NCI-H1092 treated with DMSO at 0.1 percent for 48 hours (cell line): ENCODE measurements around the gene FOXRED2.

ENCODE experiments used
- DNase-seq: peaks from one replicate; lab custom pipeline; 2025; lab: John Stamatoyannopoulos, UW

The FOXRED2 gene

GRCh38 chr22:36514766-36515165, 7.9 kb upstream of the FOXRED2 start:
- no peak for DNase-seq

DNA sequence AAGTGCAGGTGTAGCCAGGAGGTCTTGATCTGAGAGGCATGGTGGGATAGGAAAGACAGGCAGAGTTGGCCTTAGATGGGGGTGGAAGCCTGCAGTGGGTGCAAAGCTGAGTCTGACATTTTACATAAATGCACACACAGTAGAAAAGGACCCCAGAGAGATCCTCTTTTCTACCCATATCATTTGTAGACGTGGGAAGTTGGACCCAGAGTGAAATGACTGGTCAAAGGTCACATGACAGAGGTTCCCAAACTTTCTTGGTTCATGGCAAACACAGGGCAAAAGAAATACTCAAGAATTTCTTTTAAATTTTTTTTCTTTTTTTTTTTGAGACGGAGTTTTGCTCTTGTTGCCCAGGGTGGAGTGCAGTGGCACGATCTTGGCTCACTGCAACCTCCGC, 6.2 kb upstream of the FOXRED2 start:
- no peak for DNase-seq

GRCh38 chr22:36512333-36512732, 5.5 kb upstream of the FOXRED2 start:
- no peak for DNase-seq

- DNase-seq: peak; percentile 27
These were observed 4.4 kb upstream of the FOXRED2 start for GRCh38 chr22:36510966-36511881.

DNA sequence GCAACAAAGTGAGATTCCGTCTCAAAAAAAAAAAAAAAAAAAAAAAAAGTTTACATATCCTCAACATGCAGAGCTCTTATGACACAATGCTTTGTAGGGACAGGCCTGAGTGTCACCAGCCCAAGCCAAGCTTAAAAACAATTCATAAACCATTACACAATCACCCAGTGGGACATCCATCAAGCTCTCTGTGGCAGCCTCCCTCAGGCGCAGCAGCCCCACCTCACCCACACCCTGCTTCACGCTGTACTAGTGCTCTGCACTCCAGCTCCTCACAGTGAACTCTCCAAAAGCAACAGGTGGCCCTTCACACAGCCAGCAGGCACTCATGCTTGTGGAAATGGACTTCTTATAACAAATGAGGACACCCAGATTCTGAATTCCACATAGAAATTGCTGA, 3.5 kb upstream of the FOXRED2 start:
- DNase-seq: no peak

DNA sequence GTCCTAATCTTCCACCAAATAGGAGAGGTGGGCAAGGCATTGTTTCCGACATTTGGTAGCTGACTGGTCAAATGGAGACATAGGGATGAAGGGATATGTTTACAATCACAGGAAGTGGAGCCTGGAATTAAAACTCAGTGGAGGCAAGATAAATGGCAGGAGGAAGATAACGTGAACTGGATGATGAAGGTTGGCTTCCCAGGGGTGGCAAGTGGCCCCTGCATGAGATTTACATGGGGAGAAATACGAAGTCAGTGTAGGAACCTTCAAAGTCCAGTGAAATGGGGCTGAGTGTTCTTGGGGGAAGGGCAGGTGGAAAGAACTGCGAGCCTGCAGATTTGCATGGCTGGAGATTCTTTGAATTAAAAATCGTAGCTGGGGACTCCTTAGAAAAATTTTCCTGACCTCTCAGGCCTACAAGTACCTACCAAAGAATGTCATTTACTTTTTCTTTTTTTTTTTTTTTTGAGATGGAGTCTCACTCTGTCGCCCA, 724 bp upstream of the FOXRED2 start:
- DNase-seq: no peak

DNA sequence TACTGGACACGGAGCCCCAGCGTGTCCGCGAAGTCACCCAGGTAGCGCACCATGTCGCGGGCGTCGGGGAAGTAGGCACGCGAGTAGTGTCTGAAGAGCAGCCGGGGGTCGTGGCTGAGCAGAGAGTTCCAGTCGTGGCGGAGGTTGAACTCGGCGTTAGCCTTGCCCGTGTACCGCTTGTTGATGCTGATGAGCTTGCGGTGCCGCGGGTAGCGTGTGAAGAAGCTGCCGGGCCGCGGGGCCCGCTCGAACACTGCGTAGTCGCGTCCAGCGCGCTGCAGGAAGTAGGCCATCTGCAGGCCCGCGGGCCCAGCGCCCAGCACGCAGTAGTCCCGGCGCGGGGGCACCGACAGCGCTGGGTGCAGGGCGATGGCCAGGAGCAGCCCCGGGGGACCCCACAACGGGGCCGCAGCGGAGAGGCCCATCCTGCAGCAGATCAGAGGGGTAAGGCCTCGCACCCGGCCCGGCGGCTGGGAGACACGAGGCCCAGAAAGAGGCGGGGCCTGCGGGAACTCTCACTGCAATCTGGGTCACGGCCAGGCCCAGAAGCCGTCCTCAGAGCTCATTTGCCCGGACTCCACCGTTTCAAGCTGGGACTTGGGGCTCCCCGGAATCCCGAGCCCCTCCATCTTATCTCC, 723 bp downstream of the FOXRED2 start:
- no peak for DNase-seq

DNA sequence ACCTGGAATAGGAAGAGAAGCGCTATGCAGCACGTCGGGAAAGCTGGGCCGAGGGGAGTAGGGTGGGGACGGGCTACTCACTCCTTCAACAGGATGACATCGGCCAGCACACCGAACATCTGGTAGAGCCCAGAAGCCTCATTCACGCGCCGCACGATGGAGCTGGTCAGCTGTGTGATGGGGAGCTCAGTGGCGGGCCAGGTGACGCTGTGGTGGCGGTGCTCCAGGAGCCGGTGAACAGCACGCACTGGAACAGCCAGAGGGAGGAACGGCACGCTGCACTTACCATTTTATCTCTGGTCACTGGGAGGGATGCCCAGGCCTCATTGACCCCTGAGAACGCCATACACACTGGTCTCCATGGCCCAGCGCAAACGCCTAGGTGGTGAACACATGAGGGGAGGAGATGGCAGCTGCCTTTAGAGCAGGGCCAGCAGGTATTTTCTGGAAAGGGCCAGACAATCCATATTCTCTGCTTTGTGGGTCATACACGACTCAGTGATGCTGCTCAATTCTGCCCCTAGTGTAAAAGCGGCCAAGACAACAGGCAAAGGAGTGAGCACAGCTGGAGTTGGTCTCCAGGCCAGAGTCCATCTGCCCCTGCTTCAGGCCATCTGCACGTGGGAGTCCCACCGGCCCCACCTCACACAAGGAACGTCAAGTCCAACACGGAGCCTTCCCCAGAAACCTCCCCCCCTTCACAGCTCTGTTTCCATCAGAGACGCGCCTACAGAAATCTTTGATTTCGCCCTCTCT, 8.8 kb downstream of the FOXRED2 start:
- no peak for DNase-seq

- DNase-seq: no peak
These were observed 13.1 kb downstream of the FOXRED2 start for GRCh38 chr22:36493690-36494110.

GRCh38 chr22:36492109-36492508, 14.7 kb downstream of the FOXRED2 start:
- no peak for DNase-seq

DNA sequence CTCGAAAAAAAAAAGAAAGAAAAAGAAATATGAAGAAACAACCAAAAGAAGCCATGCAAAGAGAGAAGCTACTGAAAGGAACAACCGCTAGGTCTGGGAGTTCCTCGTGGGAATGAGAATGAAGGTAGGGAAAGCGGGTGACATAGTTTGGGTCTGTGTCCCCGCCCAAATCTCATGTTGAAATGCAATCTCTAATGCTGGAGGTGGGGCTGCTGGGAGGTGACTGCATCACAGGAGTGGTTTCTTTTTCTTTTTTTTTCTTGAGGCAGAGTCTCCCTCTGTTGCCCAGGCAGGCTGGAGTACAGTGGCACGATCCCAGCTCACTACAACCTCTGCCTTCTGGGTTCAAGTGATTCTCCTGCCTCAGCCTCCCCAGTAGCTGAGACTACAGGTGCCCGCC, 15.7 kb downstream of the FOXRED2 start:
- DNase-seq: no peak

GRCh38 chr22:36486619-36487384, 20.0 kb downstream of the FOXRED2 start:
- no peak for DNase-seq

- peak; percentile 96 for DNase-seq
These were observed 25.3 kb downstream of the FOXRED2 start, which contains the start of gene TXN2 for GRCh38 chr22:36481393-36482168. Gene TXN2, minus strand, starts transcription at chr22:36481640. Its CDS starts 803 bp downstream, at chr22:36480837.

DNA sequence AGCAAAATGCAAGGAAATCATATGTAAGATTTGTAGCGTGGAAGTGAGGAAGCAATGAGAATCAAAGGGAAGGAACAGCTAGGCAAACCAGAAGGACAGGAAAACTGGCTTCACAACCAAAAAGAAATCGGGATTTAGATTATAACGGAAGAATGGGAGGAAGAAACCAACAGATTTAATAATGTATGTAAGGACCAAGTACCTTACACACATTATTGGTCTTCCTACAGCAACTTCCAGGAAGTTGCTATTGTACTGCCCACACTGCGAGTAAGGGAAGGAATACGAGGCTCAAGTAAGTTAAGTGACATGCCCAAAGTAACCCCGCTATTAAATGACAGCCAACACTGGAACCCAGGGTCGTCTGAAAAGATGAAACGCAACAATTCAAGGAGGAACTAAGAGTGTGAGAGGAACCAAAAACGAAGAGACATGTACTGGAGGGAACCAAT, 25.9 kb downstream of the FOXRED2 start:
- DNase-seq: no peak

GRCh38 chr22:36478966-36479365, 27.9 kb downstream of the FOXRED2 start:
- no peak for DNase-seq

GRCh38 chr22:36475341-36475740, 31.5 kb downstream of the FOXRED2 start:
- no peak for DNase-seq

DNA sequence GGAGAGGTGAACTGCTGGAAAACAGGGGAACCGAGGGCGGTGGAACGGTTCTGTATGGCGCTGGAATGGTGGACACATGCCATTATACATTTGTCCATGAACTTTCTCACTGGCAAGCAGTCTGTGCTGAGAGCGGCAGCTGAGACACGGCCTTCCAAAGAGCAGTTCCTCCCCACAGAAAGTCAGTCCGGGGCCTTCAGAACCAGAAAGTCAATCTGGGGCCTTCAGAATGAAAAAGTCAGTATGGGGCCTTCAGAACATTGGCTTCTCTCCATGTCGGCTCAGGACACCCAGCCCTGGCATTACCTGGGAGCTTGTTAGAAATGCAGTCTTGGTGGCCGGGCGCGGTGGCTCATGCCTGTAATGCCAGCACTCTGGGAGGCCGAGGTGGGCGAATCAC, 34.2 kb downstream of the FOXRED2 start:
- no peak for DNase-seq

GRCh38 chr22:36471341-36471821, 35.5 kb downstream of the FOXRED2 start:
- DNase-seq: no peak

GRCh38 chr22:36470994-36471331, 35.9 kb downstream of the FOXRED2 start:
- DNase-seq: no peak

- DNase-seq: peak; percentile 64
These were observed 36.5 kb downstream of the FOXRED2 start for GRCh38 chr22:36470162-36470993.
